ENCODE measurements around the gene PRSS22.

Gene PRSS22

DNA sequence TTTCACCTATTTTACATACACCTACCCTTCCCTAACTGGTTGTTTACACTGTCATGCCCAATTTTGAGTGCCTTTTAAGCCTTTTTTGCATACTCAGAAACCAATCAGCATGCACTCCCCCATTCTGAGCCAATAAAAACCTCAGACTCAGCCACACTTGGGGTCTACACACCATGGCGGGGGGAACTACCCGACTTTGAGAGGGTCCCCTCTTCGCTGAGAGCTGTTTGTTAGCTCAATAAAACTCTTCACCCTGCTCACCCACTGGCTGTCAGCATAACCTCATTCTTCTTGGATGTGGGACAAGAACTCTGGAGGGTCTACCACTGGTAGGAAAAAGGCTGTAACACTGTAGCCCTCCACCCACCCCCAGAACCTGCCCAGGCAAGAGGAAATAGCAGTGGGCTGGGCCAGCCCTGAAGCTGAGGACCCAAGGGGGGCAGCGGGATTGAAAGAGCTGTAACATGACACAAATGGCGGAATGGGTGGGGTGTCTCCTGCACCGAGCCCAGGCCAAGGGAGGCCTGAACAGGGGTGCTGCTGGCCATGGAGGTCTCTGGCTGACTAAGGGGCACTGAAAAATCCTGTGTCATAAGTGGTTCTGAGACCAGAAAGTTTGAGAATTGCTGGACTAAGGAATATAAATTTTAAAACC lies 22.0 kb upstream of the PRSS22 start:
- no peak for DNase-seq

DNA sequence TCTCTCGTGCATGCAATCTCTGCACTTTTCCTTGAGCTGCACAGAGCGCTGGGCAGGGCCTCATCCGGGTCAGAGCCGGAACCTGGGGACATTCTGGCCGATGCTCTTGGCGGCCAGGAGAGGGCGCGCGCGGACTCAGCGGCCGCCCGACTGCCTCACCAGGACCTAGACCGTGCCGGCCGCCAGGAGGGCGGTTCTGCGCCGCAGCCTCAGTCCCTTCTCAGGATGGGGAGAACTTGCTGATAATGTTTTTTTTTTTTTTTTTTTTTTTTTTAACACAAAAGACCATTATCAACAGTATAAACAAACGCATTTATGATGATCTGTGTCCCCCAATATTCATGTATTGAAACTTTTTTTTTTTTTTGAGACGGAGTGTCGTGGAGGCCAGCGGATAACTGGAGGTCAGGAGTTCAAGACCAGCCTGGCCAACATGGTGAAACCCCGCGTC lies 17.0 kb upstream of the PRSS22 start:
- peak; percentile 60 for DNase-seq

DNA sequence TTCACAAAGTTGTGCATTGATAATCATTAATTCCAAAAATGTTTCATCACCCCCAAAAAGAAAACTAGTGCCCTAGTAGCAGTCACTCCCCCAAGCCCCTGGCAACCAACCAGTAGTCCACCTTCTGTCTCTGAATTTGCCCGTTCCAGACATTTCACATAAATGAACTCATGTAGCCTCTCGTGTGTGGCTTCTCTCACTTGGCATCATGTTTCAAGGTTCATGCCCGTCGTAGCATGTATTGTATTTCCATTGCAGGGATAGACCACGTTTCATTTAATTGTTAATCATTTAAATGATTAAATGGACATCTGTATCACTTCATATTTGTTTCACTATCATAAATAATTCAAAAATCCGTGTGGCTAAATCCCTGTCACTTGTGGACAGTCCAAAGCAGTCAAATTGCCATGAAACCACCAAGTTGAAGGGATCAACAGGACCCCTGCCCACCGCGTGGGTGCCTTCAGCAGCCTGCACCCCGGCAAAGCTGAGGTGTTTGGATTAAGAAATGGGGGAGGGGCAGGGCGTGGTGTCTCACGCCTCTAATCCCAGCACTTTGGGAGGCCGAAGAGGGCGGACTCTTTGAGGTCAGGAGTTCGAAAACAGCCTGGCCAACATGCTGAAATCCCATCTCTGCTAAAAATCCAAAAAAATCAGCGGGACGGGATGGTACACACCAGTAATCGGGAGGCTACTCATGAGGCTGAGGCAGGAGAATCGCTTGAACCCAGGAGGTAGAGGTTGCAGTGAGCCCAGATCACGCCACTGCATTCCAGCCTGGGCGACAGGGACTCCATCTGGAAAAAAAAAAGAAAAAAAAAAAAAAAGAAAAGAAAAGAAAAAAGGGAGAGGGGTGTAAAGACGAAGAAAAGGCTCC lies 16.3 kb upstream of the PRSS22 start:
- DNase-seq = no peak

DNA sequence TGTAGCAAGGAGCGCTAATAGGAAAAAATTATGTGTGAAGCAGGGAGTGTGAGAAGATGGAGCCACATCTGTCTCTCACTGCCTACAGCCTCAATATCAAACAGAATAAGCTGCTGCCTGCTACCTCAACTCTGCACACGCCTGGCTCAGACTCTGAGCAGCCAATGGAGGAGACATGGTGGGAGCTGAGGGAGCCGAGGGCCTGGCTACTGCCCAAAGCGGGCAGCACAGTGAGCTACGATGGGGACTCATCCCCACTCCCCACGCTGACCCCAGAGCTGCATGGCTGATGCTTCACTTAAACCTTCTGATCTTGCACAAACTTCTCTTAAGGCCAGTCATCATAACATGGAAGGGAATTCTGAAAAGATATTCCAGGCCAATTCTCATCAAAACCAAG lies 14.0 kb upstream of the PRSS22 start:
- no peak for DNase-seq

DNA sequence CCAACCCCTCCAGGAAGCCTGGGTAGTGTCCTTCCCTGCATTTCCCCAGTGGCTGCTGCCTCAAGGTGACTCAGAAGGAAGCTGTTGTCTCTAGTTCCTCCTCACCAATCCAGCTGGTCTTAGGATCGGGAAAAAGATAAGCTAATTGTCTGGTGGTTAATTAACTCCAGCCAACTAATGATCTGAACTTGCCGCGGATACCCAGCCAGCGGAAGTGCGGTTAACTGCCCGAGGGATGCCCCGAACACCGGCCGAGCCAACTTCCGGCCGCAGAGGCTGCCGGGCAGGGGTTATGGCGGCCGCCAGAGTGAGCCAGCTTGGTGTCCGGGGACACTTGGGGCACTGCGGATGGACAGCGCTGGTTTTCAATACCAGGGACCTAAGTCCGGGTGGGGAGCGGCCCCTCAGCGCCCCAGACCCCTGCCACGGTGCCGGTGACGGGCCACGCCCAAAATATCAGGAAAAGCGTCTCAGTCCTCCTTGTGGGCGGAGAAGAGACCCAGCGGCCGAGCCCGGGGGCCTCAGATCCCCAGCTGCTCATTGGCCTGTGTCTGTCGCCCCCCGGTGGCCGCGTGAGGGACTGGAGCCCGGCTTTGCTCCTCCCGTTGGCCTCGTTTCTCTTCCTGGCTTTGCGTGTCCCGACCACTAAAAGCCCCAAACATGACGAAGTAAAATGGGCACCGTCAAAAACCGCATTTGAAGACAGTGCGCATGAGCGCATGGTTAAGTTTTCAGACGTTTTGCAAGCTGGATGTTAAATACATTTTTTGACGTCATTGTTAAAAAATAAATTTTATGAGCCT lies 10.2 kb upstream of the PRSS22 start:
- peak; percentile 96 for DNase-seq

DNA sequence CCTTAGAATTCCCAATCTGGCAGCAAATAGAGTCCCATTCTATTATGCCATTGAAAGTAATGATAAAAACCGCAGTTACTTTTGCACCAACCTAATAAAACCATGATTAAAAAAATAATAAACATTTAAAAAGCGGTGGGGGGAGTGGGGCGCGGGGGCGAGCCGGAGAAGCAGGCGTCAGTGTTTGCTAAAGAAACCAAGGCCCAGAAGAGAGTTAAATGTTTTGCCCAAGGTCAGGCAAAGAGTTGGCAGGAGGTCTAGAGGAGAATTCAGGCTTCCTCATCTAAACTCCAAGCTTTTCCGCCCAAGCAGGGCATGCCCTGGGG lies 9.7 kb upstream of the PRSS22 start:
- no peak for DNase-seq

DNA sequence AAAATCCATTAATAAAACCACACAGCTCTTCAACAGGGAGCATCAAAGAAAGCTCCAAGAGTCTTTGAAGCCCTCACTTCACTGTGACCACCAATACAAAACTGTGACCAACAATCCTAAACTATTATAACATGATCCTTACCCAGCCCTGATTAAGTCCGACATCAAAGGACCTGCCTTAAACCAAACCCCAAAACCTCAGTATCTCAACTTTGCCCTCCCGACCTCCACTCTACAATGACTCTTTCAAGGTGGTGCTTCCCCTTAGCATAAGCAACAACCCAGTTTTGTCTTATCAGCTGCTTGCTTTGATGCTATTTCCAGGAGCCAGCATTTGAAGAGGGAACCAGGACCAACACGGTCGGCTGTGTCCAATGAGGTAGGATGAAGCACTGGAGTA lies 8.5 kb upstream of the PRSS22 start:
- no peak for DNase-seq

DNA sequence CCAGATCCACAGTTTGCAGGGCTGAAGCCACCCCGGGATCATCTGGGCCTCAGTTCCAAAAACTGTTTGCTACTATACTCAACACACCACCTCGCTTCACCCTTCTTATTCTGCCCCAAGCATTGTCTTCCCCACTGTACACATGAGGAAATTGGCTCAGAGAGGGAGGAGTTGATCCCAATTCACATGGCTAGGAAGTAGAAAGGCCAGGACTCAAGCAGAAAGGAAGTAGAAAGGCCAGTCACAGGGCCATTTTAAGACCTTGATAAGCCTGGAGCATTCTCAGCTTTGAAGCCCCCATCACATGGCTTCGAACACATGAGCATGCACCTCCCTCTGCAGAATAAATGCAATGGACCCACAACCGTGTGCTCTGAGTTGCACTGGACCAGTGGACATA lies 7.7 kb upstream of the PRSS22 start:
- DNase-seq = no peak

DNA sequence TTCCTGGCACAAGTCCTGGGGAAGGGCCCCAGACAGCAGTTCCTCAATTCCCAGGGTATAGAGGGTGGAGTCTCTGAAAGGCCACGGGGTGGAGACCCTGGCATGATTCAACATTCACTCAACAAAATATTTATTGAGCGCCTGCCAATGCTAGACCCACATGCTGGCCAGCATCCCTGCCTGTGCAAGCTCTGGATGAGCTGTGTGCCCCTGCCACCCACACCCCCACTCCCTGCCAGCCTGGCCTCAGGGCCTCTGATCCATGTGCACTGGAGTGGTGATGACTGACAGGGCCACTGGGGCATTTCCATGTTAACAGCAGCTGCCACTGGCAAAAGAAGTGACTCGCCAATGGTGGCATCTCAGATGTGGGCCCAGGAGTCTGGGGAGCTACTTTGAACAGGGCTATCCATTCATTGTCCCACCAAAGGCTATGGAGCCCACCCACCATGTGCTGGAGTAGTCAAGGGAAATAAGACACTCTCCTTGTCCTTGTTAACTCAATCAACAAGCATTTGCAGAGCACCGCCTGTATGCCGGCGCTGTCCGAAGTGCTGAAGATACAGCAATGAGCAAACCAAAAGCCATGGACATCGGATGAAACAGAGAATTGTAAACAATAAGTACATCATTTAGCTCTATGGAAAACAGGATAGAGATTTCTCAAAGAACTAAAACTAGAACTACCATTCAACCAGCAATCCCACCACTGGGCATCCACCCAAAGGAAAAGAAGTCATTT lies 3.0 kb upstream of the PRSS22 start:
- DNase-seq = no peak

DNA sequence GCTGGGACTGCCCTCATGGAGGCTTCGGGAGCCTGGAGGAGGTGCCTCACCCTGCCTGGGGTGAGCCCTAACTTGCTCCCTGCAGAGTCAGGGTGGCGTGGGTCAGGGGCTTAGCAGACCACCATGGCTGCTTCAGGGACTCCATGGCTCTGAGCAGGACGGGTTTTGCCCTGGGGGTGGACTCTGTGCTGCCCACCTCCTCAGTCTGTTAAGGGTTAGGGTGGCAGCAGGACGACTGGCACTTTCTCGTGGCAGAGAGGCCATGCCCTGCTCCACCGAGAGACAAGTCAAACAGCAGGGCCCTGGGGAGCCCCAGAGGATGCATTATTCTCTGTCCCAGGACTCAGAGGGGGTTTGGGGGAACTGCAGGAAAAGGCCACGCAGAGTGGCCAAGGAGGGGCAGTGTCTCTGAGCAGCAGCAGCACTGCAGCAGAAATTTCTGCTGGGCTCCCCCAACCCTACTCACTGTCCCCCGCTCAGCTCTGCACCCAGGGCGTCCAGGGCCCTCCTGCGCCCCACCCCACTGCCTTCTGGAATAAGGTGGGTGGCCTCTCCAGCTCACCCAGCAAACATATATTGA lies 1.8 kb upstream of the PRSS22 start:
- no peak for DNase-seq

DNA sequence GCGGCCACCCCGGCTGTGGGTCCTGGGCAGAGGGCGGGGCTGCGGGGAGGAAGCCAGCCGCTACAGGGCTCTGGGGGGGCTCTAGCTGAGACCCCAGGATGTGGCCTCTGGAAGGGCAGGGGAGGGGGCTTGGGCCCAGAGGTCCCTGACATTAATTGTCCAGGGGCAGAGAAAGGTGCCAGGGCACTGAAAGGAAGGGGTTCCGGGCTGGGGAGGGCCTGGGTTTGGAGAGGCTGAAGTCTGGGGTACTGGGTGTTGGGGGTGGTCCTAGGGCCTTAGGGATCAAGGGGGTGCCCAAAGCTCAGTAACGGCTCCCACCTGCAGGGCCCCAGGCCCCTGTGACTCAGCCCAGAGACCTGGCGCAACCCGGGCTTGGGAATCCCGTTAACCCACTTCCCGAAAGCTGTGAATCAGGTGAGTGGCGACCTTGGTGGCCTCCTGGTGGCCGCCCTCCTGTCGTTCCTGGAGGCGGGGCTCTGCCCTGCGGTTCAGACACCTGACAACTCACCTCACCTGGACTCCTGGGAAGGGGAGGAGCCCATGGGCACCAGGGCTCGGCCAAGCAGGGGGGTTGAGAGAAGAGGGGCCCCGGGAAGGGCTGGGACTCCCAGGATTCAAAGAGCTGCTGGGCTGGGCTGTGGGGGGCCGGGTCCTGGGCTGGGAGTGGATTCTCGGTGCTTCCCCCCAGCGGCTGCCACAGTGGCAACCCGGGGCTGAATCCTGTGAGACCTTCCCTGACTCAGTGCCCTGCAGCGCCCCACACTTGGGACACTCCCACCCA lies 465 bp upstream of the PRSS22 start:
- DNase-seq = no peak

DNA sequence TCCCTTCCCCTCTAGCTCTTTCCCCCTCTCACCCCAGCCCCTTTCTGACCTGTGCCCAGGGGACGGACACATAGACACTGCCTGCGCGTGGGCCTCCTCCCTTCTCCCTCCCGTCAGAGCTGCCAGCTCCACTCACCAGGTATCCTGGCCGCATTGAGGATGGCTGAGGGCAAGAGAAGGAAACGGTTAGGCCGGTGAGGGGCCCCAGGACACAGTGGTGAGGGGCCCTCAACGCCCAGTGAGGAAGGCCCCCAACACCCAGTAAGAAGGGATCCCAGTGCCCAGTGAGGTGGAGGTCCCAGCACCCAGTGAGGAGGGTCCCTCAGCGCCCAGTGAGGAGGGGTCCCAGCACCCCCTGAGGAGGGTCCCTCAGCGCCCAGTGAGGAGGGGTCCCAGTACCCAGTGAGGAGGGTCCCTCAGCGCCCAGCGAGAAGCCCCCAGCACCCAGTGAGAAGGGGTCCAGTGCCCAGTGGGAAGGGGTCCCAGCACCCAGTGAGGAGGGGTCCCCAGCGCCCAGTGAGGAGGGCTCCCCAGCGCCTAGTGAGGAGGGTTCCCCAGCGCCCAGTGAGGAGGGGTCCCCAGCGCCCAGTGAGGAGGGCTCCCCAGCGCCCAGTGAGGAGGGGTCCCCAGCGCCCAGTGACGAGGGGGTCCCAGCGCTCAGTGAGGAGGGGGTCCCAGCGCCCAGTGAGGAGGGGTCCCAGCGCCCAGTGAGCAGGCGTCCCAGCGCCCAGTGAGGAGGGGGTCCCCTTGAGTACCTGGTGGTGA lies 1.1 kb downstream of the PRSS22 start:
- no peak for DNase-seq

DNA sequence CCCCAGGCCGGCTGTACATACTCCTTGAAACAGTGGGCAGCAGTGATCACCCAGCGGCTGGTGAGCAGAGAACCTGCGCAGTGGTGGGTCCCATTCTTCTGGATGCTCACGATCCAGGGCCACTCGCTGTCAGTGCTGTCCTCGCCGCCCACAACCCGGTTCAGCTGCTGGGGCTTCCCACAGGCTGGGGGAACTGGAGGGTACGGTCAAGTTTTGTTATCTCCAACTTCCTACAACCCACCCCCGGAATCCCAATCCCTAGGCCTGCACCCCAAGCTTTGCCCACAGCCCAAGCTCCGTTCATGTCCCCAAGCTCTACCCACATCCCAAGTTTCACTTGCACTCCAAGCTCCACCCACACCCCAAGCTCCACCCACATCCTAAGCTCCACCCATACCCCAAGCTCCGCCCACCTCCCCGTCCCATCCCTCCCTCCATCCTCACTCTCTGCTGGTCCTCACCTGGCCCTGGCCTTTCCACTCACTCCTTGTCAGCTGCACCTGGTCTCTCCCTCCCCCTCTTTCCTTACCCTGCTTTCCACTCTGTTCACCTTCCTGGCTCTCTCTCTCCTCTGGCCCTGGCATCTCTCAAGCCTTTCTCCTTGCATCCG lies 1.8 kb downstream of the PRSS22 start:
- DNase-seq = no peak

DNA sequence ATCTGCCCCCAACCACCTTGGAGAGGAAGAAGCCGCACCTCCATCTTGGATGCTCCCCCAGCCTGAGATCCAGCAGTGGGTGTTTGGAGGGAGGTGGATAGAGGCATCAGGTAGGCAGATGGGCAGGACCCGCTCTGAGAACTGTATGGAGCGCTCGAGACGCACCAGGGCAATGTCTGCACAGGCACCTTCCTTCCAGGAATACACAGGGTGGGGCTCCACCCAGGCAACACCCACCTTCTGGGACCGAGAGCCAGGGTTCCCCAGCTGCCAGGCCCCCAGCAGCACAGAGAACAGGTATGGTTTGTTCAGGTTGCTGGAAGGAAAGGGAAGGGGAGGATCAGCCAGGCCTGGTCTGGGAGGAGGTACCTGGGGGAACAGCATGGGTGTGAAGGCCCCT lies 2.4 kb downstream of the PRSS22 start:
- DNase-seq = no peak

DNA sequence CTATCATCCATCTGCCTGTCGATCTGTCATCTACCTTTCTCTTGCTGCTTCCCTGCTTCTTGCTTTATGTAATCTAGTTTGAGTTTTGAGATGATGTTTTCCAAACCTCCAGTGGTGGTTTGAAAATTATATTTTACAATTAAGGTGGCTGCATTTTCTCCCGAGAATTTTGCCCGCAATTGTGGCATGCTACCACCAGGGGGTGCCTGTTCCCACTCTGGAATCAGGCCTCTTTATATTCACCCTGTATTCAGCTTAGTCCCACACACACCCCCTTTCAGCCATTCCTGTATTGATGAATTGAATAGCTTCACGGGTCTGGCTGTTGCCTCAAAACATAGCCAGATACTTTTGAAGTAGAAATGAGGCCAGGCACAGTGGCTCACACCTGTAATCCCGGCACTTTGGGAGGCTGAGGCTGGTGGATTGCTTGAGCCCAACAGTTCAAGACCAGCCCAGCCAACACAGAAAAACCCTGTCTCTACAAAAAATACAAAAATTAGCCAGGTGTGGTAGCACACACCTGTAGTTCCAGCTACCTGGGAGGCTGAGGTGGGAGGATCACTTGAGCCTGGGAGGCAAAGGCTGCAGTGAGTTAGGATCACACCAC lies 3.2 kb downstream of the PRSS22 start:
- no peak for DNase-seq

DNA sequence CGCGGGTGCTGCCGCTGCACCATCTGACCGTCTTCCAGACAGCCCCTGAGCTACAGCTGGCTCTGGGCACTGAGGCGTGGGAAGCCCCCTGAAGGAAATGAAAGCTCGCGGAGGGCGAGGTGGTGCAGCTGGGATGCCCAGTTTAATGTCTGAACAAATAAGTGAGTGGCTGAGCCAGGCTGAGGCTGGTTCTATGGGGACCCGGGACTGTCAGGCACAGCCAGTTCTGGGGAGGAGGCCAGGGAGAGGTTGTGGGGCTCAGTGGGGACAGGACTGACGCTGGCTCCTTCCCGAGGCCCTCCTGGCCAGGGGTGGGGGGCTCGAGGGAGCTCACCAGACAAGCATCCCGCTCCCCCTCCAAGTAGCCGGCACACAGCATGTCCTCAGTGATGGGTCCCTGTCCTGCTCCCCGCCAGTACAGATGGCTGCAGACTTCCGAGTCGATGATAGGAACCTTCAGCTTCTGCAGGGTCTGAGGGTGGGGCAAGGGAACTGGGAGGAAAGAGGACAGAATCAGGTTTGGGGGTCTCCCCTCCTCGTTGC lies 4.4 kb downstream of the PRSS22 start:
- DNase-seq = no peak

DNA sequence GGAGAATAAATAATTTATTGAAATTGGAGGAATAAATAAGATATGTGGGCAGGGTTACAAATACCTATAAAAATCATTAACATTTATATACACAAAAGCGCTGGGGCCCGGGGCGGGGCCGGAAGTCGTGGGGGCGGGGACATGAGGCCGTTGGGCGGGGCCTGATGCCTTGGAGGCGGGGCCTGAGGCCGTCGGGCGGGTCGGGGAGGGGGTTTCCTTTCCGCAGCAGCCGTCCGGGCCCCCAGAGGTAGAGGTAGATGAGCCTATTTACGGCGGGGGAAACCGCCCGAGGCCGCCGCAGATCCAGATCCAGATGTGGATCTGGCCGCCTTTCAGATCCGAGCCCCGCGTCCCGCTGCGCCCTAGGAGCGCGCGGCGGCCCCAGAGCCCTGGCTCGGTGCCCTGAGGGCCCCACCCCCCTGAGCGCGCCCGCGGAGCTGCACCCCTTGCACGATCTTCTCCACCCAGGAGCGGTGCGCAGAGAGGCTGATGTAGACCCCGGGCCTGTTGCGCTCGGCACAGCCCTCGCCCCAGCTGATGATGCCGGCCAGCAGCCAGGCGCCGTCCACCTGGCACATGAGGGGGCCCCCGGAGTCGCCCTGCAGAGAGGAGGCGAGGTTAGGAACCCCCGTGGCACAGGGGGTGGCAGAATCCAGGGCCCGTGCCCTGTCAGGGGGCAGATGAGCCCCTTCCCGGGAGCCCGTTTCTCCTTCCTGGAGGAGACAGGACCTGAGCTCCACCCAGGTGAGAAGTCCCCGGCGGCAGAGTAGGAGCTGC lies 5.1 kb downstream of the PRSS22 start:
- no peak for DNase-seq

DNA sequence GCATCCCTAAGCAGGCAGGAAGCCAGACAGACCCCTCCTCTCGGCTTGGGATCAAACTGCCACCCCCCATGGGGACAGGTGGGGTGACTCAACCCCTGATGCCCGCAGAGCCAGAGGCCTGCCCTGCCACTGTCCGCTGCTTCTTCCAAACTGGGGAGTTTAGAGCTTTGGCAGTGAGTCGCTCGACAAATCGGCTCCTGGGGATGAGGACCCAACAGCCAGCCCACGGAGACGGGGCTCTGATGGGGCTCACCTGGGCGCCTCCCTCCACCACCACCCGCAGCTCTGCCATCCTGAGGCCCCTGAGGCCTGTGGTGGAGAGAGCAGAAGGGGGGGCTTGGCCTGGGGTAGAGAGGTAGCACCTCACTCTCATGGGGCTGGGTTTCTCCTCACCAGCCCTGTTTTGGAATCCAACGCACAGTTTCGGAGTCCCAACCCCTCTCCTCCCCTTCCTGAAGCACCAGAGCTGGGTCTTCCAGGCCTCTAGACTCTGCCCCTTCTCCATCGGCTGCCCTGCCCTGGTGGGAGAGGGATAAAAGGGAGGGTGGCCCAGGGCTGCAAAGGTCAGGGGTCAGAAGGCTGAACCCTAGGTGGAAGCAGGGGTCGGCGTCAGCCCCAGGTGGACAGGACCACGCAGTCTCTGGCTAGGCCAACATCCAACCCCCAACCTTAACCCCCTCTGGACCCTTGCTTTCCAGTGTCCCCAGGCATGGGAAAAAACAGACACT lies 5.8 kb downstream of the PRSS22 start:
- no peak for DNase-seq

Data from stimulated activated CD4-positive, alpha-beta T cell treated with anti-CD3 and anti-CD28 coated beads, Interleukin-12 subunit alpha, Interleukin-12 subunit beta, amount 100 ng/mL, for 4 hours (primary cell).